Aorta (tissue), 5 donors: ENCODE results near the gene NPHP4. TPM values are rescaled to one million over a fixed set of nuclear protein-coding genes. Genes with fewer than 3 reads are reported as not detected.

Experiments used
- ATAC-seq: fragments of 200-7000 bp; cut with Tn5 transposase; one replicate; pipeline ENCODE4 v1.9.1; 2022; ENCODE audit warnings: moderate library complexity; ENCODE audit not compliant: low FRiP score
- DNase-seq, 2 donors: peaks; one replicate each; pipeline ENCODE4 v3.0.0-alpha.2; 2020
- H3K27ac ChIP-seq, 2 donors: one replicate each; pipeline ENCODE4 v1.5.1; 2013; ENCODE audit warnings: low read length in 2 of 2, mild to moderate bottlenecking in 2 of 2, moderate library complexity in 2 of 2, control low read depth in 1 of 2, inconsistent platforms in 1 of 2, low read depth in 1 of 2
- H3K27me3 ChIP-seq, 2 donors: one replicate each; pipeline ENCODE4 v1.6.1; 2013; ENCODE audit warnings: control low read depth in 1 of 2, low read length in 1 of 2, mild to moderate bottlenecking in 1 of 2, moderate library complexity in 1 of 2; ENCODE audit not compliant: insufficient read depth in 2 of 2, control insufficient read depth in 1 of 2
- H3K36me3 ChIP-seq, 2 donors: one replicate each; pipeline ENCODE4 v1.6.1; 2013; ENCODE audit warnings: control low read depth in 1 of 2, low read length in 1 of 2, mild to moderate bottlenecking in 1 of 2; ENCODE audit not compliant: insufficient read depth in 2 of 2, control insufficient read depth in 1 of 2
- H3K4me1 ChIP-seq, 2 donors: one replicate each; pipeline ENCODE4 v1.6.1; 2013; ENCODE audit warnings: low read length in 2 of 2, control low read depth in 1 of 2, mild to moderate bottlenecking in 1 of 2, moderate library complexity in 1 of 2; ENCODE audit not compliant: insufficient read depth in 2 of 2, control insufficient read depth in 1 of 2
- H3K4me3 ChIP-seq, 2 donors: one replicate each; pipeline ENCODE4 v1.5.1; 2013; ENCODE audit warnings: low read length in 2 of 2, control low read depth in 1 of 2, mild to moderate bottlenecking in 1 of 2
- H3K9me3 ChIP-seq: one replicate; pipeline ENCODE4 v1.6.1; 2013; ENCODE audit warnings: mild to moderate bottlenecking, low read length; ENCODE audit not compliant: control insufficient read depth
- WGBS, 2 donors: extraction: QIAGEN DNeasy Blood & Tissue Kit; methylation state at CpG; one replicate each; pipeline ENCODE4 v1.1.7; 2013; 5-methylcytosine and 5-hydroxymethylcytosine counted together
- intact Hi-C, 2 donors: fragments of 100-400 bp; cut with DNase I; formaldehyde crosslinking; loops; one replicate each; pipeline versions ENCODE4 v1.14.2 to v1.15.0; 2022
- long read RNA-seq, 2 donors: library from polyadenylated mRNA; unstranded; transcript quantifications; one replicate each; pipeline ENCODE4 v2.0.0, GENCODE V29; 2020 to 2021
- polyA plus RNA-seq, 2 donors: library from polyadenylated mRNA; stranded (reverse); fragments of 200-250 nt; gene quantifications; one replicate each; pipeline ENCODE4 v1.2.3, GENCODE V29; 2013
- total RNA-seq, 2 donors: library from RNA; stranded (reverse); fragmentation: NEBNext Ultra II Directional; extraction: Animal tissue kit (Norgen Biotek cat#: 25700); gene quantifications; one replicate each; pipeline ENCODE4 v1.2.1, GENCODE V29; 2021
- donor health status: healthy with polysubstance abuse.
- donor health status: Bipolar disorder and iron deficiency.
- donor health status: DM: no; HTN: no; CAD: no.
- donor health status: DM: no; HTN: no; CAD: no.
- donor health status: DM: yes; HTN: yes; CAD: no.

Gene NPHP4
- total RNA-seq (10 to 100 TPM in 1 of 2 donors, 1 to 10 TPM in 1; 7.8 to 15.1 TPM), polyA plus RNA-seq (1 to 10 TPM; 2.4 to 4.8 TPM)
- long read RNA-seq, donor 1, partial matches to known transcripts: 5 of 11 reads
- long read RNA-seq, donor 1, other reads (novel, unspliced or antisense): 6 of 11 reads
- long read RNA-seq, donor 2, partial matches to known transcripts: 4 of 10 reads
- long read RNA-seq, donor 2, other reads (novel, unspliced or antisense): 6 of 10 reads

DNA sequence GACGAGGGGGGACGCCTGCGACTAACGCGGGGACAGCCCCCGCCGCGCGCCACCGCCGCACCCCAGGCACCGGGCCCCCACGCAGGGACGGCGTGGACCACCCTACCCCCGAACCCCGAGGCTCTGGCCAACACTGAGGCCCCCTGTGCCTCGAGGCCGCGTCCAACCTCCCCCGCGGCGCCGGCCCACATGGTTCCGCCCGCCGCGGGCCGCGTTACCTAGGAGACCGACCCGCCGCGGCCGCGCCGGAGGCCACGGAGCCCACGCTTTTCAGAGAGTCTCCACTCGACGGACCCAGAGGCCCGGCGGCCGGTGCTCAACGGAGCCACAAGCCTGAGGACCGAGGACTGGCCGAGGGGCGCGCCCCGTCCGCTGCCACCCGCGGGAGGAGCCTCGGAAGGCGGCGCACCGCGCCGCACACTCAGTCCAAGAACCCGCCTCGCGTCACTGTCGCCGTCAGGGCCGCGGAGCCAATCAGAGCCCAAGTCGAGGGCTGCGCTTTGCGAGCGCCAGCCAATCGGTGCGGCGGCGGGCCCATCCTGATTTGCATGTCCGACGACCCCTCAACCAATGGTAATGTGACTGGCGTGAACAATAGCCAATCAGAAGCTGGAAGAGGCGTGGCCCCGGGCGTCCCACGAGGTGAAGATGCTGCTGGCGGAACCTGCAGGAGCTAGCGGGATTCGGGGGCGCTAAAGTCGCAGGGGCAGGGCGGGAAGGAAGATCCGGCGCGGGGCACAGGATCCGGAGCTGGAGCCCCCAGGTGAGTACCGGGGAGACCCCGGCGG is at the start of gene NPHP4:
NPHP4 (minus strand) TSS at position 400 of the 788 bp plus-strand sequence. CDS start 6,136 bp downstream, outside the sequence.
- 0% methylated on average over 58 to 94 of the region's 94 CpGs for WGBS, 2 donors
- Histone ChIP-seq H3K4me3 (peak within 1 kb of the TSS; percentile 72 to 80), H3K36me3 (no peaks in the 10 kb centered on the region), H3K27me3 (no peaks in the 10 kb centered on the region), H3K4me1 (no peaks in the 10 kb centered on the region), H3K27ac (peak within 1 kb of the TSS in 1 of 2 donors; percentile 69), H3K9me3 (no peaks in the 10 kb centered on the region)
- ATAC-seq: peak; percentile 98
- peak; percentile 100 for DNase-seq
- intact Hi-C loops: loop anchor here in 1 of 2 donors (10.0 kb wide), 1 partner anchor 213 kb away; the partner anchor contains the start of gene RNF207

- Histone ChIP-seq H3K36me3 (no peaks in the 10 kb centered on the region), H3K27me3 (no peaks in the 10 kb centered on the region), H3K9me3 (no peaks in the 10 kb centered on the region), H3K4me3 (no peak overlapping the region), H3K4me1 (no peaks in the 10 kb centered on the region), H3K27ac (no peak overlapping the region)
- ATAC-seq (no peak), DNase-seq (no peak)
- 54% methylated on average over 20 of the region's 20 CpGs for WGBS, 2 donors
- intact Hi-C loops: no loop called here
Observed at GRCh38 chr1:6041432-6042062, 49.3 kb upstream of the NPHP4 start.

DNA sequence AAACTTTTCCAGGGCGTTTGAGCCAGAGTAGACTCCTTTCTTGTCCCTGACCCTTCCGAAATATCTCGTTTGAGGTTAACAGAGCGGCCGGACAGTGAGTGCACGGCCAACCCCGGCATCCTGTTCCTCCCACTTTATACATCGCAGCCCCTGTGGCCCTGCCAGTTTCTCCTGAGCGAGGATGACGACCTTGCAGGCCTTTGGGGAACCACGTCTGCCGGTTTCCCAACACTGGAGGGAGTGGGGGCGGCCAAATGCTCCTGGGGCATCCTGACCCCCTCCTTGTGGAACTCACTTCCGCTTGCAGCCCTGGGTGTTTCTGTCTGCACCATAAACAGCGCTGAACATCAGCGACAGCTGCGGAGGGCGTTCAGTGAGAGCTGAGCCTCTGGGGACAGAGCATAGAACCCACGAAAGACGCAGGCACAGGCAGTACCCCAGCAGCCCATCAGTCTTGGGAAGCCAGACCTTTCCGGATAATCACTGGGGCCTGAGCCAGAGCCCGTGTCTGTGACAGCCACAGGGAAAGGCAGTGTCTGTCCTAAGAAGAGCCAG is 48.7 kb upstream of the NPHP4 start:
- intact Hi-C loops: no loop called here
- H3K9me3 ChIP-seq: no peaks in the 10 kb centered on the region
- DNase-seq: no peak
- no peak overlapping the region for H3K27ac ChIP-seq
- H3K4me3 ChIP-seq: no peak overlapping the region
- H3K36me3 ChIP-seq: no peaks in the 10 kb centered on the region
- H3K27me3 ChIP-seq: no peaks in the 10 kb centered on the region
- no peaks in the 10 kb centered on the region for H3K4me1 ChIP-seq
- no peak for ATAC-seq
- WGBS, 2 donors: 88 to 90% methylated on average over 22 of the region's 22 CpGs

- Histone ChIP-seq H3K4me3 (no peak overlapping the region), H3K27ac (no peak overlapping the region), H3K36me3 (no peaks in the 10 kb centered on the region), H3K27me3 (no peaks in the 10 kb centered on the region), H3K4me1 (no peaks in the 10 kb centered on the region), H3K9me3 (no peaks in the 10 kb centered on the region)
- intact Hi-C loops: no loop called here
- 79 to 88% methylated on average over 15 of the region's 15 CpGs for WGBS, 2 donors
- no peak for ATAC-seq
- DNase-seq: no peak
Observed at GRCh38 chr1:6040444-6040843, 48.2 kb upstream of the NPHP4 start.

- DNase-seq (no peak), ATAC-seq (no peak)
- Histone ChIP-seq H3K27me3 (no peaks in the 10 kb centered on the region), H3K4me3 (no peak overlapping the region), H3K36me3 (no peaks in the 10 kb centered on the region), H3K4me1 (no peaks in the 10 kb centered on the region), H3K9me3 (no peaks in the 10 kb centered on the region), H3K27ac (no peak overlapping the region)
- intact Hi-C loops: no loop called here
- WGBS, 2 donors: 84 to 88% methylated on average over 15 of the region's 15 CpGs
Observed at GRCh38 chr1:6039031-6039430, 46.8 kb upstream of the NPHP4 start.

DNA sequence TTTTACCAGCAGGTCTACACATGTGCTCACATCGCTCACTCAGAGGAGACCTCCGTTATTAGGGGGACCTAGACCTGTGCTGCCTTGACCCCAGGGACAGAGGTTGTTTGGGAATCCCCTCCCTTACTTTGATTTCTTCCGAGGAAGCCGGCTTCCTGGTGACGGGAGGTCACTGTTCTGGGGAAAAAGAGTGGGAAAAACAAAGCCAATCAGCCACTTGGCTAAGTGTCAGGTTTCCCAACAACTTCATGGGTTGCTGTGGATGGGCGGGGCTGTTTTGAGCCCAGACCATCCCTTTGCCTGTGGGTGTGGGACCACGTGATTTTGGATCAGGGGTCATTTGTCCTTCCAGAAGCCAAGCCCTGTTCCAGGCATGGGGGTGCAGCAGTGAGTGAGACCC is 46.4 kb upstream of the NPHP4 start:
- H3K9me3 ChIP-seq: no peaks in the 10 kb centered on the region
- H3K27ac ChIP-seq: no peak overlapping the region
- intact Hi-C loops: no loop called here
- no peak for DNase-seq
- H3K4me1 ChIP-seq: no peaks in the 10 kb centered on the region
- no peaks in the 10 kb centered on the region for H3K27me3 ChIP-seq
- ATAC-seq: no peak
- H3K36me3 ChIP-seq: no peaks in the 10 kb centered on the region
- no peak overlapping the region for H3K4me3 ChIP-seq
- WGBS, 2 donors: 54 to 66% methylated on average over 7 of the region's 7 CpGs

GRCh38 chr1:6037338-6037762 is 45.1 kb upstream of the NPHP4 start:
- Histone ChIP-seq H3K9me3 (no peaks in the 10 kb centered on the region), H3K36me3 (no peaks in the 10 kb centered on the region), H3K27me3 (no peaks in the 10 kb centered on the region), H3K27ac (no peak overlapping the region), H3K4me1 (no peaks in the 10 kb centered on the region), H3K4me3 (no peak overlapping the region)
- WGBS, 2 donors: 31 to 42% methylated on average over 9 of the region's 9 CpGs
- no peak for ATAC-seq
- DNase-seq: no peak
- intact Hi-C loops: no loop called here

DNA sequence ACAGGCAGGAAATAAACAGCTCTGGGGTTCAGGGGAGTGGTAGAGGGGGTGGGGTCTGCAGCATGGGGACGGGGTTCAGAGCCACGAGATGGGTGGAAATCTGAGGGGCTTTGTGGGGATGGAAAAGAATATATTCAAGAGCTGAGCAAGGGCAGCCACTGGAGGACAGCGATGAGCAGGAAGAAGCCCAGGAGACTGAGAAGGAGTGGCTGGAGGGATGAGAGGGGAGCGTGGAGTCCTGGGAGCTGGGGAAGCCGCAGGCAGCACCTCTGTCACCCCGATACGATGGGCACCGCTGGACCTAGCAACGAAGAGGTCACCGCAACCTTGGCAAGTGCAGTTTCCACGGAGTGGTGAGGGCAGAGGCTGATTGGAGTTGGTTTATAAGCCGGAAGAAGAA is 43.5 kb upstream of the NPHP4 start:
- DNase-seq (no peak), ATAC-seq (no peak)
- no peaks in the 10 kb centered on the region for H3K4me1 ChIP-seq
- no peaks in the 10 kb centered on the region for H3K36me3 ChIP-seq
- H3K9me3 ChIP-seq: no peaks in the 10 kb centered on the region
- 72 to 77% methylated on average over 12 of the region's 12 CpGs for WGBS, 2 donors
- no peaks in the 10 kb centered on the region for H3K27me3 ChIP-seq
- no peak overlapping the region for H3K4me3 ChIP-seq
- H3K27ac ChIP-seq: no peak overlapping the region
- intact Hi-C loops: no loop called here
